Endometrium (tissue), 2 donors: ENCODE measurements around the gene KLHL40.

ENCODE experiments used
- FAIRE-seq: peaks from 2 replicates; lab custom pipeline; 2012; peaks lifted over from hg19 to GRCh38; lab: Jason Lieb, UNC
- donor health status: control.
- donor health status: control.

The KLHL40 gene

DNA sequence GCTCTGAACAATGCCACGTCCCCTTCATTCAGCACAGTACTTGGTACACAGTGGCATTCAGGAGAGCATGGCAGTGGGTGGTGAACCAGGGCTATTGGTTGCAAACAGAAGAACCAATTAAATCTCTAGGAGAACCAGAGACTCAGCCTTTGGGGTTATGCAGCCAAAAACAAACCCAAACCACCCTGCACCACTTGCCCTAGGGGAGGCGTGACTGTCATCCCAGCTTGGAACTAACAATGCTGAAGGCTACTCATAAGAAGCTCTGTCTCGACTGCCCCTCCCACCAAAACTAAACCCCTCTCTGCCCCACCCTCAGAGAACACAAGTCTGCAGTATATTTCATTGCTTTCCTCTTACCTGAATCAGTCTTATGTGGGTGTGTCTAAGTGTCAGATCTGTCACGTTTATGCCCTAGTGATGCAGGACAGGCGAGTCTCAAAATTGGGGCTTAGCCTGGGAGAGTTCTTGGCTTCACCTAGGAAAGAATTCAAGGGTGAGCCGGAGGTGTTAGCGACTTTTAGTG lies 15.2 kb upstream of the KLHL40 start:
- FAIRE-seq: no peak

DNA sequence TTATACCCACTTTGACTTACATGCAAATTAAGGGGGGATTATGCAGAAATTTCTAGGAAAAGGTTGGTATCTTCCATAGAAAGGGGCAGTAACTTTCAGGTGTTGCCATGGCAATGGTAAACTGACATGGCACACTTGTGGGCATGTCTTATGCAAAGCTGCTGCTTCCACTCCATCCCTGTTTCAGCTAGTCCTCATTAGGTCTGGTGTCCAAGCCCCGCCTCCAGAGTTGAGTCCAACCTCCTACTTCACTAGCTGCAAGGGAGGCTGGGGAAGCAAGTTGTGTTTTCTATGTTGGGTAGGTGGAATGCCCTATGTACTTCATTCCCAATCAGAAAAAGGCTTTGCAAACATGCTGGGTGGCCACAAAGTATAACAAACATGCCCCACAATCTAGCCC lies 14.7 kb upstream of the KLHL40 start:
- no peak for FAIRE-seq

DNA sequence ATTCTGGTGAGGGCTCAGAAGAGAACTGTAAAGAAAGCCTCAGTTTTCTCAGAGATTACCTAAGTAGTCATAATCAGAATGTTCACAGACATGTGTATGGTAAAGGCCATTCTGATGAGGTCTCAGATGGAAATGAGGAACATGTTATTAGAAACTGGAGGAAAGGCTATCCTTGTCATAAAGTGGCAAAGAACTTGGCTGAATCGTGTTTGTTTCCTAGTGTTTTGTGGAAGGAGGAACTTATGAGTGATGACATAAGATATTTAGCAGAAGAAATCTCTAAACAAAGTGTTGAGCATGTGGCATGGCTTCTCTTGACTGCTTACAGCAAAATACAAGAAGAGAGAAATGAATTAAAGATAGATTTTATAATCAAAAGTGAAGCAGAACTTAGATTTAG lies 12.8 kb upstream of the KLHL40 start:
- FAIRE-seq: no peak

DNA sequence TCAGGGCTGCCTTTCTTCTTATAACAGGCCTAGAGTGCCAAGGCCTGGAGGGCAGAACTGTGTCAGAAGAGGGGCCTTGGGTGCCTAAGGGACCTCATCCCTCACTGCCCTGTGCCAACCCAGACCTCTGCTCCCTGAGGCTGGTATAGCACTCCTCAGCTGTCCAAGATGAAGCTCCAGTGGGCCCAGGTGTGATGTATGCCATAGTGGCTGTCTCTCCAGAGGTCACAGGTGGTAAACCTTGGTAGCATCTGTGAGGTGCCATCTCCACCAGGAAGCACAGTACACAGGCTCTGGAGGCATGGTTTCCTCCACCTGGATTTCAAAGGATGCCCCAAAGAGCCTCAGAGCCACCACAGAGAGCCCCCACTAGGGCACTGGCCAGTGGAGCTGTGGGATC lies 12.3 kb upstream of the KLHL40 start:
- no peak for FAIRE-seq

DNA sequence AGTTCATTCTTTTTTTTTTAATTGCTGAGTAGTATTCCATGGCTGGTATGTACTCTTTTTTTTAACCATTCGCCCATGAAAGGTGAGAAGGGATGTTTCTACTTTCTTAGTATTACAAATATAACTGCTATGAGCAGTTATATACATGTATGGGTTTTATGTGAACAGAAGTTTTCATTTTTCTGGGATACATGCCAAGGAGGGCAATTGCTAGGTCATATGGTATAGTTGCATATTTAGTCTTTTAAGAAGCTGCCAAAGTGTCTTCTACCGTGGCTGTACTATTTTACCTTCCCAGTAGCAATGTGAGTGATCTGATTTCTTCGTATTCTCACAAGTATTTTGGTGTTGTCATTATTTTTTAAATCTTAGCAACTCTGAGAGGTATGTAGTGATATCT lies 11.2 kb upstream of the KLHL40 start:
- no peak for FAIRE-seq

DNA sequence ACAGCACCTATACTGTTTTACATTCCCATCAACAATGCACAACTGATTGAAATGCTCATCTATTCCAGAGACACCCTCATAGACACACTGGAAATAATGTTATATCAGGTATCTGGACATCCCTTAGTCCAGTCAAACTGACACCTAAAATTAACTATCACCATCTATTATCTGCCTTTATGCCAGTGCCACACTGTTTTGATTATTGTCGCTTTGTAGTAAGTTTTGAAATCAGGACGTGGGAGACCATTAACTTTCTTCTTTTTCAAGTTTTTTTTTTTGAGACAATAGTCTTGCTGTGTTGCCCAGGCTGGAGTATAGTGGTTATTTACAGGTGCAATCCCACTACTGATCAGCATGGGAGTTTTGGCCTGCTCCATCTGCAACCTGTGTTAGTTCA lies 9.4 kb upstream of the KLHL40 start:
- no peak for FAIRE-seq

DNA sequence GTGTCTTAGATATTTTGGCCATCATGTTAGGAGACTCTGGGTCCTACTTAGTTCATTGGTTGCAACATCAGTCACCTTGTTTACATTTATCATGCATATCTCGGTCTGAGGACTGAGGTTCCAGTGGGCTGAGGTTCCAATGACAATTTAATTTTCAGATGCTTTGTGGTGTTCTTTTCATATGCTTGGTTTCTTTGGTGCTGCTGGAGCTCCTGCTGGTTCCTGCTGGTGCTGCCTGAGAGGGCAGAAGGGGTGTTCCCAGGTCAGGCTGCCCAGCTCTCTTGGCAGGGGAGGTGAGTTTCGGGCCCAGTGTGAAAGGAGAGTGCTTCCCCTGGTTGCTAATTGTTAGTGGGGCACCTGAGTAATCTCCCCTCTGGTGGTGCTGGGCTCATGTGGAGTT lies 6.9 kb upstream of the KLHL40 start:
- no peak for FAIRE-seq

DNA sequence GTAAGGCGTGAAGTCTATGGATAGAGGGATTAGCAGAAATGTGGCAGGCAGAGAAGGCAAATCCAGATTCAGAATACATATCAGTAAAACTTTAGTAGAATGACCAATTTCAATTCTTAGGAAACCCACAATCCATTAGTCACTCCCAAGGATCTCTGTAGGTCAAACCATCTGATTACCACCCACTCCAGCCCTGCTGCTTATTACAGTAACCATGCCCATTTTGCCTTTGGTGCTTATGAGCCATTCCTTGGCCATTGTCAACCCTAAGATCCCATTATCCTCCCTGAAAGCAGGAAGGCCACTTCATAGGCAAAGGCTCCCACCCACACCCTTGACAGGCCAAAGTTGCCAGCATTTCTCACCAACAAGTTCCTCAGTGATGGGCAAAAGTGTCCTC lies 5.1 kb upstream of the KLHL40 start:
- FAIRE-seq: no peak

DNA sequence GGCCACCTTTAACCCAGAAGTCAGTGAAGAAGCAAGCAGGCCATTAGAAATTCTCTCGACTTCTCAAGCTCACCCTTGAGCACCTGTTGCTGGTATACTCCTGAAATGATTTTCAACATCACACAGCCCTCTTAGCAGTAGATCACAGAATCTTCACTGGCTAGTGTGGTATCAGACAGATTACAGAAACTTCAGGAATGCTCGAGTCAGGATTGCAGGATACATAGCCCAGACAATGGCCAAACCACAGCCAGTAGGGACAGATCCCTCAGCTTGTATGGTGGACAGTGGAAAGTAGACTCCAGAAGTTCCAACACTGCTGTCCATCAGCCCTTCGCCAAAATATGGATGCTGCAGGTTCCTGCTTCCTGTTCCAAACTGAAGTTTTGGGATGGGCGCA lies 4.5 kb upstream of the KLHL40 start:
- no peak for FAIRE-seq

DNA sequence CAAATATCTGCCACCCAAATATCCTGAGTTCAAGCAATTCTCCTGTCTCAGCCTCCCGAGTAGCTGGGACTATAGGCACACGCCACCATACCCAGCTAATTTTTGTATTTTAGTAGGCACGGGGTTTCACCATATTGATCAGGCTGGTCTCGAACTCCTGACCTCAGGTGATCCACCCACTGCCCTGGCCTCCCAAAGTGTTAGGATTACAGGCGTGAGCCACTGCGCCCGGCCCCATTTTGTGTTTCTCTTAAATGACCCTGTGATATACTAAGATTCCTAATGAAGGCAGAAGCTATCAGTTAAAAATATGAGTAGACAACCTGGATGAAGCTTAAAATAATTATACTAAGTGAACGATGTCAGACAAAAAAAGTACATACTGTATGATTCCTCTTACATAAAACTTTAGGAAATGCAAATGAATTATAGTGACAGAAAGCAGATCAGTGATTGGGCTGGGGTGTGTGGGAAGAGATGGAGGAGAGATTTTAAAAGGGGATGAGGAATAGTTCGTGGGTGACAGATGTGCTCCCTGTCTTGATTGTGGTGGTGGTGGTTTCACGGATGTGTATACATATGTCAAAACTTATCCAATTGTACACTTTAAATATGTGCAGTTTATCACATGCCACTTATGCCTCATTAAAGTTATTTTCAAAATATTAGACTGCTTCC lies 3.8 kb upstream of the KLHL40 start:
- no peak for FAIRE-seq

DNA sequence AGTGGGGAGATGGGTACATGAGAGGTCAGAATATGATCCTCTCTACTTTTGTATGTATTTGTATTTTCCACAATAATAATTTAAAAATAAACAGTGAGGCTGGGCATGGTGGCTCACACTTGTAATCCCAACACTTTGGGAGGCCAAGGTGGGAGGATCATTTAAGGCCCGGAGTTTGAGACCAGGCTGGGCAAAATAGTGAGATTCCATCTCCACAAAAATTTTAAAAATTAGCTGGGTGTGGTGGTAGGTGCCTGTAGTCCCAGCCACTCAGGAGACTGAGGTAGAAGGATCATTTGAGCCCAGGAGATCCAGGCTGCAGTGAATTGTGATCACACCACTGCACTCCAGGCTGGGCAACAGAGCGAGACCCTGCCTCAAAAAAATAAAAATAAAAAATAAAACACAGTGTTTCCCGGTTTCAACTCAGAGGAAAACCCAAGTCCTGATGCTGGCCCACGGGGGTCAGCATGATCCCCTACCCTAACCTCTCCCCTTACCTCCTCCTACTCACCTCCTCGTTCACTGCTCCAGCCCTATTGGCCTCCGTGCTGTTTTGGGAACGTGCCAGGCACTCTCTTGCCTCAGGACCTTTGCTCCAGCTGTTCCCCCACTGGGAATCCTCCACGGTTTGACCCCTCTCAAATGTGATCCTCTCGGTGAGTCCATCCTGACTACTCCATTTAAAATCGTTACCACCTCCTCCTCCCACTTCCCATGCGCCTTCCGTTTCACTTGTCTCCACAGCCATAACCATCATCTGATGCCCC lies 2.9 kb upstream of the KLHL40 start:
- no peak for FAIRE-seq

DNA sequence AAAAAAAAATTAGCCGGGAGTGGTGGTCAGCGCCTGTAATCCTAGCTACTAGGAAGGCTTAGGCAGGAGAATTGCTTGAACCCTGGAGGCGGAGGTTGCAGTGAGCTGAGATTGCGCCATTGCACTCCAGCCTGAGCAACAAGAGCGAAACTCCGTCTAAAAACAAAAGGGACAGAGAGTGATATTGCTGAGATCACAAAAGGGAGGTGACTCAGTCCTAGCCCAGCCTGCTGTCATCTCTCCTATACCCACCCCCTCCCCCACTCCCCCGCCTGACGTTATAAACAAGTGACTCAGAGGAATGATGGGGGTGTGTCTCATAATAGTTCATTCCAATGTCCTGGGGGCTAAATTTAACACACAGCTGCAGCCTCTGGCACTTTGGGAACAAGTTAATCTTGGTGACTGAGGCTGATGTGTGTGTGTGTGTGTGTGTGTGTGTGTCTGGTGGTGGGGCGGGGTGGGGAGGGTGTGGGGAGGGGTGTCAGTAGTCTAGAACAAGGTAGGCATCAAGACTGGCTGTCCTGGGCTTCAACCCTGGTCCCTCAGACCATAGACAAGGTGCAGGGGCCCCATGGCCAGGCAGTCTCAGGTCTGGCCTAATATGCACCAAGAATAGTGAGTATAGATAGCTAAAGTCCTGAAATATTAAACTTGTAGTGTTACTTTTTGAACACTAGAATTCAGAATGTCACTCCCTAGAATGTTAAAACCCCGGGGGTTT lies 1.3 kb upstream of the KLHL40 start:
- no peak for FAIRE-seq

DNA sequence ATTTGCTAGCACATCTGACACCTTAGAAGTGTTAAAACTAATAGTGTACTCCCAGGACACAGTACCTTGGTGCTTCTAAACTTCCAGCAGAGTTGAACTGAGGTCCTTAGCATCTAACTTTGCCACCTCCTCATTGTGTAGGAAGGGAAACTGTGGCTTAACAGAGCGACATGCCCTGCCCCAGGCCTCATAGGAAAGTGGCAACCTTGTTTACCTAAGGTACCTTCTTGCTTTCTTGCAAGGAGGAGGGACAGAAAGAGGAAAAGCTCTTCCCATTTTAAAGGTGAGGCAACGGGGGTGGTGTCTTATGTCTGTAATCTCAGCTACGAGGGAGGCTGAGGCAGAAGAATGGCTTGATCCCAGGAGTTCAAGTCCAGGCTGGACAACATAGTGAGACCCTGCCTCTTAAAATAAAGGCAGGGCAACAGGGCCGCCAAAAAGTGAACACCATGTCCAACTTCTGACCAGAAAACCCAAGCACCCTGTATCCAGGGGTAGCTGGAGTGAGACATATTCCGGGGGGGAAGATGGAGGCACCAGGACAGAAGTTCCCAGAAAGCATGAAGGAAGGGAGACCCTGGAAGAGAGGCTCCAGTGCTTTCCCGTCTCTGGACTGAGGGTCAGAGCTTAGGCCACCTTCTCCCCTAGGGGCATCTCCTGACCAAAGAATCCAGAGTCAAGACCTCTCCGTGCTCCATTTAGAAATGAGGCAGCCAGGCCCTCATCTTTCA lies 540 bp upstream of the KLHL40 start:
- no peak for FAIRE-seq

DNA sequence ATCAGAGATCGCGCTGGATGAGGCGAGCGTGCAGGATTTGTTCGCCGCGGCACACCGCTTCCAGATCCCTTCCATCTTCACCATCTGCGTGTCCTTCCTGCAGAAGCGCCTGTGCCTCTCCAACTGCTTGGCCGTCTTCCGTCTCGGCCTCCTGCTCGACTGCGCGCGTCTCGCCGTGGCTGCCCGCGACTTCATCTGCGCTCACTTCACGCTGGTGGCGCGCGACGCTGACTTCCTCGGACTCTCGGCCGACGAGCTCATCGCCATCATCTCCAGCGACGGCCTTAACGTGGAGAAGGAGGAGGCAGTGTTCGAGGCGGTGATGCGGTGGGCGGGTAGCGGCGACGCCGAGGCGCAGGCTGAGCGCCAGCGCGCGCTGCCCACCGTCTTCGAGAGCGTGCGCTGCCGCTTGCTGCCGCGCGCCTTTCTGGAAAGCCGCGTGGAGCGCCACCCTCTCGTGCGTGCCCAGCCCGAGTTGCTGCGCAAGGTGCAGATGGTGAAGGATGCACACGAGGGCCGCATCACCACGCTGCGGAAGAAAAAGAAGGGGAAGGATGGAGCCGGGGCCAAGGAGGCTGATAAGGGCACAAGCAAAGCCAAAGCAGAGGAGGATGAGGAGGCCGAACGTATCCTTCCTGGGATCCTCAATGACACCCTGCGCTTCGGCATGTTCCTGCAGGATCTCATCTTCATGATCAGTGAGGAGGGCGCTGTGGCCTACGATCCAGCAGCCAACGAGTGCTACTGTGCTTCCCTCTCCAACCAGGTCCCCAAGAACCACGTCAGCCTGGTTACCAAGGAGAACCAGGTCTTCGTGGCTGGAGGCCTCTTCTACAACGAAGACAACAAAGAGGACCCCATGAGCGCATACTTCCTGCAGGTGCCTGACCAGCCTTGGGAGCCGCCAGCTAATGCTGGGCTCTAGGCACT lies 819 bp downstream of the KLHL40 start:
- no peak for FAIRE-seq

DNA sequence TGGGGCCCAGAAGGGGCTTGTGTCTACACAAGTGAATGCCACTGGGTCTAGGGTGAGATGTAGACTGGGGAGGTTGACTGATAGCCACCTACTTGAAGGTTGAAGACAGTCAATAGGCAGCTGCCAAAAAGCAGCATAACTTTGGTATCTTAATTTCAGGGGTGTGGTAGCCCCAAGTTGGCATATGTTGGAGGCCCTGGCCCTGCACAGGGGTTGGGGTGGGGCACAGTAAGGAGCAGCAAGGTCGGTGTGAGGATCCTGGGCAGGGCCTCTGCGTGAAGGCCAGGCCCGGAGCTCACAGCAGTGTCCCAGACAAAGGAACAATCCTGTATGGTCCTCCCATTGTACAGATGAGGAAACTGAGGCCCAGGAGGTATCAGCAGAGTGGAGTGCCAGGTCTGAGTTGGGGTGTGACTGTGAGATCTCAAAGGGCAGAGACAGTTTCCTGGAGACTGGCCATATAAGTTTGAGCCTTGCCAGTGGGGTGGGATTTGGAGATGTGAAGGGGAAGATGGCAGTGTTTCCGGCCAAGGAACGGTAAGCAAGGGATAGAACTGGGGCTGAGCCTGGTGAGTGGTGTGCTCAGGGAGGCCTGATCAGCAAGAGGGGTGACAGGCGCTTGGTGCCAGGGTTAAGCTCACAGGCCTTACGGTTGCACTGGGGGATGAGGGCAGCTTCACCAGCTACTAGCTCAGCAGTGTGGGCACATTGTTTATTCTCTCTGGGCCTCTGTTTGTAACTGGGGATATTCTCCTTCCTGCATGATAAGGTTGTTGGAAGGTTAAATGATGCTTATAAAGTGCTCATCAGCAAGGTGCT lies 1.7 kb downstream of the KLHL40 start:
- FAIRE-seq: no peak

DNA sequence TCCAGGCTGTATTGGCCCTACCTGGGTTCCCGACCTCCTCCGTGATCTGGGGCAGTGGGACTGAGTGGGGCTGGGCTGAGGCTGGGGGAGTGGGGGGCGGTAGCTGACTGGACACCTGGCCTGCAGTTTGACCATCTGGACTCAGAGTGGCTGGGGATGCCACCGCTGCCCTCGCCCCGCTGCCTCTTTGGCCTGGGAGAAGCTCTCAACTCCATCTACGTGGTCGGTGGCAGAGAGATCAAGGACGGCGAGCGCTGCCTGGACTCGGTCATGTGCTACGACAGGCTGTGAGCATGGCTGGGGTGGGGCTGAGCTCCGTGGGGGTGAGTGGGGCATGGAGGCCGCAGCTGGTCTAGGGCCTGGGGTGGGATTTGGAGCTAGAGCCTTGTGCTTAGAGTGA lies 2.7 kb downstream of the KLHL40 start:
- FAIRE-seq: no peak

DNA sequence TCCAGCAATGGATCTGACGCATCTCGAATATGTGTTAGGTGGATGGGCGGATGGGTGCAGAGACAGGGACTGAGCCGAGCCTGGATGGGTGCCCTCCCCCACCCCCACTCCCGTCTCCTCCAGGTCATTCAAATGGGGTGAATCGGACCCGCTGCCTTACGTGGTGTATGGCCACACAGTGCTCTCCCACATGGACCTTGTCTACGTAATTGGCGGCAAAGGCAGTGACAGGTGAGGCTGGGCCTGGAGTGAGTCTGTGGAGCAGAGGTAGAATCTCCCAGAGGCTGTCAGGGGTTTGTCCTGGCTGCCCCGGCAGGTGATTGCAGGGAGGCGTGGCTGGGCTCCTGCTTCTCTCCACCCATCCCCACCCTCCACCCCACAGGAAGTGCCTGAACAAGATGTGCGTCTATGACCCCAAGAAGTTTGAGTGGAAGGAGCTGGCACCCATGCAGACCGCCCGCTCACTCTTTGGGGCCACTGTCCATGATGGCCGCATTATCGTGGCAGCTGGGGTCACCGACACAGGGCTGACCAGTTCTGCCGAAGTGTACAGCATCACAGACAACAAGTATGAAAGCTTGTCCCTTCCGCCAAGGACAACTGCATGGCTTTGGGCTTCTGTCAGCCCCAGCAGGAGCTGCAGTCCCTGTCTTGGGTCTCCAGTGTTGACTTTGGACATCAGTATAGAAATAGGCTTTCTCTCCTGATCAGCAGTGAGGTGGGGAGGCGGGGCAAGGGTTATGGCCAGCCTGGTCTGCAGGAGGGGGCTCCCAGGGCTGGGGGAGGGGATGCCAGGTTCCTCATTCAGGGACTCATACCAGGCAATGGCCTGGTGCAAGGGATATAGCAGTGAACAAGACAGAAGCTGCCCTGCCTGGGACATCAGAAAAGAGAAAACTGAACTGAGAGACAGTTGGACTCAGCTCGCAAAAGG lies 3.4 kb downstream of the KLHL40 start:
- FAIRE-seq: no peak

DNA sequence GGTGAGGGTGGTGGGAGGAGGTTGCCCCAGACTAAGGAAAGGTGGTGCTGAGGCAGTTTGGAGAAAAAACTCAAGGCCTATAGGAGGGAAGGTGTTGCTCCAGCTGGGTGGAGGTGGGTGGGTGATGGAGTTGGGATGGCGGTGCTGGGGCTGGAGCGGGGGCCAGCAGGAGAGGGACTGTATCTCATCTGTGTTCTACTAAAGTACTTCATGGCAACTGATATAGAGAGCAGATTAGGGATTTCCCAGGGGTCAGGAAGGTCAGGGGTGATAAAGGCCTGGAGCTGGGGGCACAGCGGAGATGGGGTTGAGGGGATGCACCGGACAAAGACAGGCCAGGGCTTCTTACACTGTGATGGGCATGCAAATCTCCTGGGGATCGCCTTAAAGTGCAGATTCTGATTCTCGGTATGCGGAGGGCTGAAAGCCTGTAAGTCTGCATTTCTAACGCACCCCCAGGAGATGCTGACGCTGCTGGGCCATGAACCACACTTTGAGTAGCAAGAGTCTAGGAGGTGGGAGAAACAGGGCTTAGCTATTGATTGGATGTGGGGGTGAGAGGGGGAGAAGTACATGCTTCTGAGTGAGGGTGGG lies 4.2 kb downstream of the KLHL40 start:
- FAIRE-seq: no peak

DNA sequence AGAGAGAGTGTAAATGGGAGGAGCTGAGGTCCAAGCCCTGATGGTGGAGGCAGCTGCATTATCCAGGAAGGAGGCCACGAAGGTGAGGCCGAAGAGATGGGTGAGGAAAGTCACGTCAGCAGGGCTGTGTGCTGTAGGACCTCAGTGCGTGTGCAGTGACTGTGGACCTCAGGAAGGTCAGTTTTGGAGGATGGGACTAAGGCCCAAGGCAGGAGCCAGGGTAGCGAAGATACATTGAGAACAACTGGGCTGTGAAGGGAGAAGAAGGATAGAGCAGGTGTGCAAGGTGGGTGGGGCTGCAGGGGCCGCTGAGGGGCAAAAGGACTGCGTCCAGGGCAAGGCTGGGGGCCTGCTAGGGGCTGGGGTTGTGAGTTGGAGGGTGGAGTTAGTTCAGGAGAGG lies 4.9 kb downstream of the KLHL40 start:
- no peak for FAIRE-seq
